ENCODE data around the gene BEST4. TPM values are rescaled to one million over a fixed set of nuclear protein-coding genes. Genes with fewer than 3 reads are reported as not detected.

The BEST4 gene
- total and polyA plus RNA-seq, 2 of the 13 experiments (the other 11 are each of a cell fraction or from before 2014, with no cell fraction given): 0.77 to 1.4 TPM

DNA sequence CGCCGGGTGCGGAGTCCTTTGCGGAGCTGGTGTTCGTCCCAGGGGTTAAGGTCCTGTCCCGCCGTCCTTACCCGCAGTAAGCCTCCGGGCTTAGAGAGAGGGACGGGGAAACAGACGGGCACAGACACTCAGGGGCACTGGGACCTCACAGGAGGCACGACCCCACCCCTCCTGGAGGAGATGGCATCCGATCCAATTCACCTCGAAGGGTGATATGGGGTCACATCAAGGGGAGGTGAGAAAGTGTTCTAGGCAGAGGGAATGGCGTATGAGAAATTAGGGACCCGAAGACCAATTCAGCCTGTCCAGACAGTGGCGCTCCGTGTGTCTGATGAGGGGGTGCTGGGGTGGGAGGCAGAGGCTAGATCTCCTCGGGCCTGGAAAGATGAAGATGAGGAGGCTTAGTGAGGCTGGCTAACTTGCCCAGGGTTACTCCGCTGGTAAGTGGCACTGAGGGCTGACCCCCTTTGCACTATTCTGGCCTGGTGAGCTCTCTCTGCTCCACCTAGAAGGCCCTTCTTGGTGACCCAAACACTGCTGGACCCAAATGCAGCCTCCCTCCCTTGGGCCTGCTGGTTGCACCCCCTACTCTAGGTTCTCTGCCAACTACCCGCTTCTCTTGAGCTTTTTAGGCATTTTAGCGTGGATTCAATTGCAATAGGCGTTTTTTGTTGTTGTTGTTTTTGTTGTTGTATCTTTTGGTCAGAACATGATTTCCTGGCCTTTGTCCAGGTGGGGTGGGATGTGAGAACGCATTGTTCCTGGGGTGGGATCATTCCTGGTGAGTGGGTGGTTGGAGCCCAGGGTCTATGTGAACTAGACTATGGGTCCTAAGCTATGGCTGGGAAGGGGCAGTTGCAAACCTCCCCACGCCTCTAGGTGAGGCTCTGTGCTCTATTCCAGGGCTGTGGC is 32.6 kb upstream of the BEST4 start (continued):
- TF ChIP-seq, protein P1, sequence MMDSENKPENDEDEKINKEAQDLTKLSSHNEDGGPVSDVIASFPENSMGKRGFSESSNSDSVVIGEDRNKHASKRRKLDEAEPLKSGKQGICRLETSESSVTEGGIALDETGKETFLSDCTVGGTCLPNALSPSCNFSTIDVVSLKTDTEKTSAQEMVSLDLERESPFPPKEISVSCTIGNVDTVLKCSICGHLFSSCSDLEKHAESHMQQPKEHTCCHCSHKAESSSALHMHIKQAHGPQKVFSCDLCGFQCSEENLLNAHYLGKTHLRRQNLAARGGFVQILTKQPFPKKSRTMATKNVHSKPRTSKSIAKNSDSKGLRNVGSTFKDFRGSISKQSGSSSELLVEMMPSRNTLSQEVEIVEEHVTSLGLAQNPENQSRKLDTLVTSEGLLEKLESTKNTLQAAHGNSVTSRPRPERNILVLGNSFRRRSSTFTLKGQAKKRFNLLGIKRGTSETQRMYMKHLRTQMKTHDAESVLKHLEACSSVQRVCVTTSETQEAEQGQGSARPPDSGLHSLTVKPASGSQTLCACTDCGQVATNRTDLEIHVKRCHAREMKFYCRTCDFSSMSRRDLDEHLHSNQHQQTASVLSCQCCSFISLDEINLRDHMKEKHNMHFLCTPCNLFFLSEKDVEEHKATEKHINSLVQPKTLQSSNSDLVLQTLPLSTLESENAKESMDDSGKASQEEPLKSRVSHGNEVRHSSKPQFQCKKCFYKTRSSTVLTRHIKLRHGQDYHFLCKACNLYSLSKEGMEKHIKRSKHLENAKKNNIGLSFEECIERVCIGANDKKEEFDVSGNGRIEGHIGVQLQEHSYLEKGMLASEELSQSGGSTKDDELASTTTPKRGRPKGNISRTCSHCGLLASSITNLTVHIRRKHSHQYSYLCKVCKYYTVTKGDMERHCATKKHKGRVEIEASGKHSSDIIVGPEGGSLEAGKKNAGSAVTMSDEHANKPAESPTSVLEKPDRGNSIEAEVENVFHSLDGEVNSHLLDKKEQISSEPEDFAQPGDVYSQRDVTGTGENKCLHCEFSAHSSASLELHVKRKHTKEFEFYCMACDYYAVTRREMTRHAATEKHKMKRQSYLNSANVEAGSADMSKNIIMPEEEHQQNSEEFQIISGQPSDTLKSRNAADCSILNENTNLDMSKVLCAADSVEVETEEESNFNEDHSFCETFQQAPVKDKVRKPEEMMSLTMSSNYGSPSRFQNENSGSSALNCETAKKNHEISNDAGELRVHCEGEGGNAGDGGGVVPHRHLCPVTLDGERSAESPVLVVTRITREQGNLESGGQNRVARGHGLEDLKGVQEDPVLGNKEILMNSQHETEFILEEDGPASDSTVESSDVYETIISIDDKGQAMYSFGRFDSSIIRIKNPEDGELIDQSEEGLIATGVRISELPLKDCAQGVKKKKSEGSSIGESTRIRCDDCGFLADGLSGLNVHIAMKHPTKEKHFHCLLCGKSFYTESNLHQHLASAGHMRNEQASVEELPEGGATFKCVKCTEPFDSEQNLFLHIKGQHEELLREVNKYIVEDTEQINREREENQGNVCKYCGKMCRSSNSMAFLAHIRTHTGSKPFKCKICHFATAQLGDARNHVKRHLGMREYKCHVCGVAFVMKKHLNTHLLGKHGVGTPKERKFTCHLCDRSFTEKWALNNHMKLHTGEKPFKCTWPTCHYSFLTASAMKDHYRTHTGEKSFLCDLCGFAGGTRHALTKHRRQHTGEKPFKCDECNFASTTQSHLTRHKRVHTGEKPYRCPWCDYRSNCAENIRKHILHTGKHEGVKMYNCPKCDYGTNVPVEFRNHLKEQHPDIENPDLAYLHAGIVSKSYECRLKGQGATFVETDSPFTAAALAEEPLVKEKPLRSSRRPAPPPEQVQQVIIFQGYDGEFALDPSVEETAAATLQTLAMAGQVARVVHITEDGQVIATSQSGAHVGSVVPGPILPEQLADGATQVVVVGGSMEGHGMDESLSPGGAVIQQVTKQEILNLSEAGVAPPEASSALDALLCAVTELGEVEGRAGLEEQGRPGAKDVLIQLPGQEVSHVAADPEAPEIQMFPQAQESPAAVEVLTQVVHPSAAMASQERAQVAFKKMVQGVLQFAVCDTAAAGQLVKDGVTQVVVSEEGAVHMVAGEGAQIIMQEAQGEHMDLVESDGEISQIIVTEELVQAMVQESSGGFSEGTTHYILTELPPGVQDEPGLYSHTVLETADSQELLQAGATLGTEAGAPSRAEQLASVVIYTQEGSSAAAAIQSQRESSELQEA (CRISPR knock-in tag; IDR thresholded peaks at IDR 0.05; ENCODE audit: not compliant biosample characterization): no peak
- TF ChIP-seq ZNF160 (CRISPR knock-in tag; IDR thresholded peaks at IDR 0.05) (0 out of 2 replicates have a peak, but pooled peaks have one; percentile 18), HMGA1 (CRISPR knock-in tag; conservative IDR thresholded peaks at IDR 0.05) (no peak), JUNB (CRISPR knock-in tag; IDR thresholded peaks at IDR 0.05; ENCODE audit: borderline replicate concordance) (no peak), ZNF598 (CRISPR knock-in tag; IDR thresholded peaks at IDR 0.05; ENCODE audit: borderline replicate concordance) (0 out of 2 replicates have a peak, but pooled peaks have one; percentile 31), ZNF740 (CRISPR knock-in tag; IDR thresholded peaks at IDR 0.05) (peak; percentile 27; the same call in 1 of the 2 replicates), ZBTB38 (CRISPR knock-in tag; IDR thresholded peaks at IDR 0.05) (peak; percentile 16; the same call in 1 of the 2 replicates), ZFYVE20 (CRISPR knock-in tag; IDR thresholded peaks at IDR 0.05; ENCODE audit: borderline replicate concordance, low read depth) (no peak), ZNF496 (CRISPR knock-in tag; IDR thresholded peaks at IDR 0.05; ENCODE audit: insufficient replicate concordance) (no peak), RNF219 (CRISPR knock-in tag; IDR thresholded peaks at IDR 0.05) (0 out of 2 replicates have a peak, but pooled peaks have one; percentile 13)
- TF ChIP-seq, protein P2, sequence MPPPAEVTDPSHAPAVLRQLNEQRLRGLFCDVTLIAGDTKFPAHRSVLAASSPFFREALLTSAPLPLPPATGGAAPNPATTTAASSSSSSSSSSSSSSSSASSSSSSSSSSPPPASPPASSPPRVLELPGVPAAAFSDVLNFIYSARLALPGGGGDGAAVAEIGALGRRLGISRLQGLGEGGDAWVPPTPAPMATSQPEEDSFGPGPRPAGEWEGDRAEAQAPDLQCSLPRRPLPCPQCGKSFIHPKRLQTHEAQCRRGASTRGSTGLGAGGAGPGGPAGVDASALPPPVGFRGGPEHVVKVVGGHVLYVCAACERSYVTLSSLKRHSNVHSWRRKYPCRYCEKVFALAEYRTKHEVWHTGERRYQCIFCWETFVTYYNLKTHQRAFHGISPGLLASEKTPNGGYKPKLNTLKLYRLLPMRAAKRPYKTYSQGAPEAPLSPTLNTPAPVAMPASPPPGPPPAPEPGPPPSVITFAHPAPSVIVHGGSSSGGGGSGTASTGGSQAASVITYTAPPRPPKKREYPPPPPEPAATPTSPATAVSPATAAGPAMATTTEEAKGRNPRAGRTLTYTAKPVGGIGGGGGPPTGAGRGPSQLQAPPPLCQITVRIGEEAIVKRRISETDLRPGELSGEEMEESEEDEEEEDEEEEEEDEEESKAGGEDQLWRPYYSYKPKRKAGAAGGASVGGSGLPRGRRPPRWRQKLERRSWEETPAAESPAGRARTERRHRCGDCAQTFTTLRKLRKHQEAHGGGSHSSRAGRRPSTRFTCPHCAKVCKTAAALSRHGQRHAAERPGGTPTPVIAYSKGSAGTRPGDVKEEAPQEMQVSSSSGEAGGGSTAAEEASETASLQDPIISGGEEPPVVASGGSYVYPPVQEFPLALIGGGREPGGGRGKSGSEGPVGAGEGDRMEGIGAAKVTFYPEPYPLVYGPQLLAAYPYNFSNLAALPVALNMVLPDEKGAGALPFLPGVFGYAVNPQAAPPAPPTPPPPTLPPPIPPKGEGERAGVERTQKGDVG (CRISPR knock-in tag; IDR thresholded peaks at IDR 0.05; ENCODE audit: borderline replicate concordance): peak; percentile 4; the same call in 1 of the 2 replicates

Data from HepG2 (cell line).